ENCODE measurements around the gene EFCAB9.
A peak's percentile ranks its signal among the peaks of the same experiment; 100 is the strongest.

The EFCAB9 gene

DNA sequence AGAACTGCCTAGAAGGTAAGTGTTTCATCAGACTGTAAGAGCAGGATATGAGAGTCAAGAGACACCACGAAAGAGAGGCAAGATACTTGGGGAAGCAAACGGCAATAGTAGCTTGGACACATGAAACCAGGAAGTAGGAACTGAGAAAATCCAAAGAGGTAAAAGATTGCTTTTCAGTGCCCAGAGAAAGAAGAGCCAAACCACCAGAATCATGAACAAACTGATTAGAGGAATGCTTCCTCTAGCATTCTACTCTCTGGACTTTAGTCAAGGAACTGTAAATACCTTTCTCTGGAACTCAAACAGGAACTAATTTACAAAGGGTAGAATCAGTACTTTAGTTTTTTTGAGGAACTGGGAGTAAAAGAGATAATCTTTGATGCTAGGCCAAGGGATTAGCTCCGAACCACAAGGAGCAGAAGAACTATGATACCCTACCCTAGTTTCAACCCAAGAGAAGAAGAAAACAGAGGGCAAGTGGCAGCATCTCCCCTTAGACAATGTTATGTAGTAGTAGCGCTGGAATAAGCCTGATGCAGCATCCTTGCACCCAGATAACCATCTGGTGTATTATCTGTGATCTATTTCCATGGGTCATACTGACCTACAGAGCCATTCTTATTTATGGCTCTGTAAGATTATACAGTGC, 41.3 kb downstream of the EFCAB9 start:
- H3K27ac ChIP-seq (ENCODE audit: low read depth, low read length, poor library complexity, severe bottlenecking), result peak overlapping the region; percentile 40
- H3K27me3 ChIP-seq (ENCODE audit: insufficient read depth, low read length), result no peaks in the 10 kb centered on the region
- no peaks in the 10 kb centered on the region for H3K9me2 ChIP-seq (ENCODE audit: low read depth, low read length)
- H3K9me3 ChIP-seq (ENCODE audit: low read length), result no peaks in the 10 kb centered on the region
- peaks cover 26% of the 10 kb centered on the region; the same call in 1 of the 2 replicates for H3K36me3 ChIP-seq (ENCODE audit: insufficient read depth, low read length)
- no peaks in the 10 kb centered on the region for H4K20me1 ChIP-seq (ENCODE audit: insufficient read depth, low read length)
- no peak overlapping the region for H3K4me3 ChIP-seq (ENCODE audit: low read depth, low read length, poor library complexity, severe bottlenecking)
- H3K9ac ChIP-seq (ENCODE audit: low read length), result no peak overlapping the region
- H3K79me2 ChIP-seq (ENCODE audit: insufficient read depth, low read length), result peaks cover 30% of the 10 kb centered on the region
- H2AFZ ChIP-seq (ENCODE audit: low read length), result no peak overlapping the region
- no peak overlapping the region; the same call in 1 of the 2 replicates for H3K4me2 ChIP-seq (ENCODE audit: low read length)
- H3K4me1 ChIP-seq (ENCODE audit: insufficient read depth, low read length, severe bottlenecking), result peaks cover 36% of the 10 kb centered on the region
- no peak for TF ChIP-seq CTCF (IDR thresholded peaks at IDR 0.05; ENCODE audit: low read length)
- no peaks in the 10 kb centered on the region for H3F3A ChIP-seq (ENCODE audit: insufficient read depth, low read length)

DNA sequence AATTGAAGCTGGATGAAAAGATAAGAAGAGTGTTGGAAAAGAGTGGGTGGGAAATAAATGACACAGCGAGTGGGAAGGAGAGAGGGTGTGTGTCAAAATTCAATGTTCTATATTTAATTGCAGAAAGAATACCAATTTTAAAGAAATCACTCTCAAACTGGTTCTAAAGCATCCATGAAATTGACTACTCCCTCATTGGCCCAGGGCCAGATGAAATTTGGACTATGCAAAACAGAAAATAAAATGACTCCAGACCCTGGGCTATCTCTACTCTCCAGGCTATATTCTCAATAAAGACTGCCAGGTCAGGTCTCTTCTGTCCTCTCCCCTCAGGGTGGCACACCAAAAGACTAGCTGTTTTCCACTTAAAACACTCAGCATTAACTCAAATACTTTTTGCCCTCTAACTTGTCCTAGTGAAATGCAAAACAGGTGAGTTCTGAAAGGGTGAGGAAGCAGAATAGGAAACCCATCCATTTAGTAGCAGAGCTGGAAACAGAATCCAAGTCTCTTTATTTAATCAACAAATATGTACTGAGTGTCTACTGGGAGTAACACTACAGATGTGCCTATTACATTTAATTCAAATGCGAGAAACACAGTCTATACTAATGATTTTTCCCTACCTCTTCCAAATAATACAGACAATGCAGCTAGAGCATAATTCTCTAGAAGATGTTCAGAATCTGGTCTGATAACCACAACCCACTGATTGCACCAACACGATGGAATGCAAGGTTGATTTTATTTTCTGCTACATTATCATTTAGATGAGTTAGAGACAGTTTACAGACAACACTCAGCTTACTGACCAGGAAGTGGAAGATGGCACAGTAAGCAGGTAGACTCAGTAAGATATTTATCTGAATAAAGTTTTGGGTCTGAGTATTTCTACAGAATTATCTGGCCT, 42.1 kb downstream of the EFCAB9 start:
- no peaks in the 10 kb centered on the region for H4K20me1 ChIP-seq (ENCODE audit: insufficient read depth, low read length)
- no peaks in the 10 kb centered on the region for H3K27me3 ChIP-seq (ENCODE audit: insufficient read depth, low read length)
- H3F3A ChIP-seq (ENCODE audit: insufficient read depth, low read length), result no peaks in the 10 kb centered on the region
- H3K9ac ChIP-seq (ENCODE audit: low read length), result no peak overlapping the region
- H3K4me3 ChIP-seq (ENCODE audit: low read depth, low read length, poor library complexity, severe bottlenecking), result no peak overlapping the region
- no peak overlapping the region for H2AFZ ChIP-seq (ENCODE audit: low read length)
- TF ChIP-seq CTCF (IDR thresholded peaks at IDR 0.05; ENCODE audit: low read length) (no peak), EZH2 (IDR thresholded peaks at IDR 0.05; ENCODE audit: borderline replicate concordance, low read length) (no peak)
- peaks cover 19% of the 10 kb centered on the region; the same call in 1 of the 2 replicates for H3K36me3 ChIP-seq (ENCODE audit: insufficient read depth, low read length)
- H3K9me2 ChIP-seq (ENCODE audit: low read depth, low read length), result no peaks in the 10 kb centered on the region
- H3K9me3 ChIP-seq (ENCODE audit: low read length), result no peaks in the 10 kb centered on the region
- peaks cover 30% of the 10 kb centered on the region for H3K79me2 ChIP-seq (ENCODE audit: insufficient read depth, low read length)
- peak overlapping the region; percentile 51 for H3K27ac ChIP-seq (ENCODE audit: low read depth, low read length, poor library complexity, severe bottlenecking)
- no peak overlapping the region; the same call in 1 of the 2 replicates for H3K4me2 ChIP-seq (ENCODE audit: low read length)
- H3K4me1 ChIP-seq (ENCODE audit: insufficient read depth, low read length, severe bottlenecking), result peaks cover 36% of the 10 kb centered on the region

DNA sequence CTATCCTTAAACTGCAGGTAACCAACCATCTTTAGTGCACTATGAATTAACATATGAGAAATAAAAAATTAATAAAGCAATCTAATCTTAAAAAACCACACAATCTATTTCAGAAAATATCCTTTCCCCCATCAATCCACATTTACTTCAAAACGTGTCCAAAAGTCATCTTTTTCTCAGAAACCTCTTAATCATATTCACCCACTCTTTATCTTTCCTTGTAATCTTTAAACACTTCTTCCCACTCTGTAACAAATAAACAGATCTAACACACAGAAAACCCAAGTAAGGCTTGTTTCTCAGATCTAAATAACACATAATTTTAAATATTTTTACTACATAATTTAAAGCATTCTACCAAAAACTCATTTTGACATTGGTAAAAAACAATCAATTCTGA, 44.4 kb downstream of the EFCAB9 start:
- Histone ChIP-seq H3K27me3 (ENCODE audit: insufficient read depth, low read length) (no peaks in the 10 kb centered on the region), H3K27ac (ENCODE audit: low read depth, low read length, poor library complexity, severe bottlenecking) (no peak overlapping the region), H3K9ac (ENCODE audit: low read length) (no peak overlapping the region), H4K20me1 (ENCODE audit: insufficient read depth, low read length) (no peaks in the 10 kb centered on the region), H3K9me3 (ENCODE audit: low read length) (no peaks in the 10 kb centered on the region), H3K9me2 (ENCODE audit: low read depth, low read length) (no peaks in the 10 kb centered on the region), H3K79me2 (ENCODE audit: insufficient read depth, low read length) (peaks cover 30% of the 10 kb centered on the region), H3F3A (ENCODE audit: insufficient read depth, low read length) (no peaks in the 10 kb centered on the region), H3K4me2 (ENCODE audit: low read length) (no peak overlapping the region), H3K4me3 (ENCODE audit: low read depth, low read length, poor library complexity, severe bottlenecking) (no peak overlapping the region), H3K4me1 (ENCODE audit: insufficient read depth, low read length, severe bottlenecking) (peaks cover 36% of the 10 kb centered on the region), H3K36me3 (ENCODE audit: insufficient read depth, low read length) (peaks cover 10% of the 10 kb centered on the region; the same call in 1 of the 2 replicates), H2AFZ (ENCODE audit: low read length) (no peak overlapping the region)
- TF ChIP-seq CTCF (IDR thresholded peaks at IDR 0.05; ENCODE audit: low read length), result no peak
- TF ChIP-seq EZH2 (IDR thresholded peaks at IDR 0.05; ENCODE audit: borderline replicate concordance, low read length), result no peak

All from OCI-LY1 (cell line).